Sigmoid colon (tissue), 4 donors: Measurements from ENCODE around the gene PRM1.

Source experiments
- POLR2A ChIP-seq, 2 donors: fragments of 450-650 bp; IDR thresholded peaks; one replicate each; pipeline ENCODE4 v1.6.1; 2016; ENCODE audit warnings: antibody characterized with exemption in 2 of 2, mild to moderate bottlenecking in 2 of 2, moderate library complexity in 2 of 2
- POLR2AphosphoS5 ChIP-seq, 4 donors: sonication (generic); formaldehyde crosslinking; IDR thresholded peaks; one replicate each; pipeline ENCODE4 v1.6.1; 2017; ENCODE audit warnings: antibody characterized with exemption in 4 of 4

- no peak for TF ChIP-seq POLR2AphosphoS5 (IDR thresholded peaks at IDR 0.05)
- TF ChIP-seq POLR2A (IDR thresholded peaks at IDR 0.05) = no peak
These were observed 31.8 kb upstream of the PRM1 start for GRCh38 chr16:11312718-11313492.
